PFSK-1 (cell line): ENCODE results near the gene ZFP69.

Source experiments
- POLR2AphosphoS5 ChIP-seq: IDR thresholded peaks from 2 replicates; pipeline ENCODE4 v1.6.1; 2012; ENCODE audit warnings: low read depth, mild to moderate bottlenecking, control low read depth, low read length, moderate library complexity
- SIN3A ChIP-seq: IDR thresholded peaks from 2 replicates; pipeline ENCODE4 v1.6.1; 2012; ENCODE audit warnings: mild to moderate bottlenecking, low read length, moderate library complexity, borderline replicate concordance; ENCODE audit not compliant: insufficient read depth
- TAF1 ChIP-seq: IDR thresholded peaks from 2 replicates; pipeline ENCODE4 v1.6.1; 2012; ENCODE audit warnings: low read length, control low read depth, borderline replicate concordance; ENCODE audit not compliant: insufficient read depth
- TF ChIP-seq, protein P1 (sequence below), 2 experiments: IDR thresholded peaks; 2 replicates each; pipeline versions ENCODE4 v1.6.1 to v1.8.0; 2011 to 2012; ENCODE audit warnings: low read depth in 2 of 2, low read length in 2 of 2, control low read depth in 1 of 2, inconsistent platforms in 1 of 2, mild to moderate bottlenecking in 1 of 2, moderate library complexity in 1 of 2; ENCODE audit not compliant: insufficient read depth in 1 of 2

DNA sequence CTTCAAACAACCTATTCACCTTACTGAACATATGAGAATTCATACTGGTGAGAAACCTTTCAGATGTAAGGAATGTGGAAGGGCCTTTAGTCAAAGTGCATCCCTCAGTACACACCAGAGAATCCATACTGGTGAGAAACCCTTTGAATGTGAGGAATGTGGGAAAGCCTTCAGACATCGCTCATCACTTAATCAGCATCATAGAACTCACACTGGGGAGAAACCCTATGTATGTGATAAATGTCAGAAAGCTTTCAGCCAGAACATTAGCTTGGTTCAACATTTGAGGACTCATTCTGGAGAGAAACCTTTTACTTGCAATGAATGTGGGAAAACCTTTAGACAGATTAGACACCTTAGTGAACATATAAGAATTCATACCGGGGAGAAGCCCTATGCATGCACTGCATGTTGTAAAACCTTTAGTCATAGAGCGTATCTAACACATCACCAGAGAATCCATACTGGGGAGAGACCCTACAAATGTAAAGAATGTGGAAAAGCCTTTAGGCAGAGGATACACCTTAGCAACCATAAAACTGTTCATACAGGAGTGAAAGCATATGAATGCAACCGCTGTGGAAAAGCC lies 18.3 kb downstream of the ZFP69 start:
- TF ChIP-seq TAF1, result no peak
- TF ChIP-seq, protein P1, sequence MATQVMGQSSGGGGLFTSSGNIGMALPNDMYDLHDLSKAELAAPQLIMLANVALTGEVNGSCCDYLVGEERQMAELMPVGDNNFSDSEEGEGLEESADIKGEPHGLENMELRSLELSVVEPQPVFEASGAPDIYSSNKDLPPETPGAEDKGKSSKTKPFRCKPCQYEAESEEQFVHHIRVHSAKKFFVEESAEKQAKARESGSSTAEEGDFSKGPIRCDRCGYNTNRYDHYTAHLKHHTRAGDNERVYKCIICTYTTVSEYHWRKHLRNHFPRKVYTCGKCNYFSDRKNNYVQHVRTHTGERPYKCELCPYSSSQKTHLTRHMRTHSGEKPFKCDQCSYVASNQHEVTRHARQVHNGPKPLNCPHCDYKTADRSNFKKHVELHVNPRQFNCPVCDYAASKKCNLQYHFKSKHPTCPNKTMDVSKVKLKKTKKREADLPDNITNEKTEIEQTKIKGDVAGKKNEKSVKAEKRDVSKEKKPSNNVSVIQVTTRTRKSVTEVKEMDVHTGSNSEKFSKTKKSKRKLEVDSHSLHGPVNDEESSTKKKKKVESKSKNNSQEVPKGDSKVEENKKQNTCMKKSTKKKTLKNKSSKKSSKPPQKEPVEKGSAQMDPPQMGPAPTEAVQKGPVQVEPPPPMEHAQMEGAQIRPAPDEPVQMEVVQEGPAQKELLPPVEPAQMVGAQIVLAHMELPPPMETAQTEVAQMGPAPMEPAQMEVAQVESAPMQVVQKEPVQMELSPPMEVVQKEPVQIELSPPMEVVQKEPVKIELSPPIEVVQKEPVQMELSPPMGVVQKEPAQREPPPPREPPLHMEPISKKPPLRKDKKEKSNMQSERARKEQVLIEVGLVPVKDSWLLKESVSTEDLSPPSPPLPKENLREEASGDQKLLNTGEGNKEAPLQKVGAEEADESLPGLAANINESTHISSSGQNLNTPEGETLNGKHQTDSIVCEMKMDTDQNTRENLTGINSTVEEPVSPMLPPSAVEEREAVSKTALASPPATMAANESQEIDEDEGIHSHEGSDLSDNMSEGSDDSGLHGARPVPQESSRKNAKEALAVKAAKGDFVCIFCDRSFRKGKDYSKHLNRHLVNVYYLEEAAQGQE (IDR thresholded peaks at IDR 0.05; ENCODE audit: insufficient read depth in 1 of 2, low read depth in 2 of 2, low read length in 2 of 2), result no peak
- no peak for TF ChIP-seq POLR2AphosphoS5
- TF ChIP-seq SIN3A, result no peak
